Left hindlimb (tissue), 1 donor: ENCODE data around the gene FBXO24.
A peak's percentile ranks its signal among the peaks of the same experiment; 100 is the strongest.

ENCODE experiments used
- DNase-seq: peaks from one replicate; pipeline ENCODE4 v3.0.0-alpha.2; 2018

Gene FBXO24

GRCh38 chr7:100598425-100598824, 12.3 kb downstream of the FBXO24 start:
- no peak for DNase-seq

- no peak for DNase-seq
Observed at GRCh38 chr7:100599911-100600729, 14.0 kb downstream of the FBXO24 start.

- no peak for DNase-seq
Observed at GRCh38 chr7:100600730-100601038, 14.6 kb downstream of the FBXO24 start.

- peak; percentile 96 for DNase-seq
Observed at GRCh38 chr7:100602889-100603725, 17.0 kb downstream of the FBXO24 start.

GRCh38 chr7:100603726-100604027, 17.5 kb downstream of the FBXO24 start:
- DNase-seq, result peak; percentile 63

GRCh38 chr7:100604028-100604975, 18.2 kb downstream of the FBXO24 start:
- peak; percentile 83 for DNase-seq

GRCh38 chr7:100604976-100605911, 19.1 kb downstream of the FBXO24 start:
- no peak for DNase-seq

- no peak for DNase-seq
Observed at GRCh38 chr7:100606313-100606712, 20.2 kb downstream of the FBXO24 start.

- DNase-seq, result no peak
Observed at GRCh38 chr7:100607111-100607510, 21.0 kb downstream of the FBXO24 start.

GRCh38 chr7:100609958-100610357, 23.8 kb downstream of the FBXO24 start:
- no peak for DNase-seq

GRCh38 chr7:100611983-100612729, 26.0 kb downstream of the FBXO24 start, which contains the start of gene MOSPD3:
MOSPD3 (plus strand) TSS chr7:100612540; CDS start chr7:100612792, 252 bp downstream.
- peak; percentile 99 for DNase-seq

GRCh38 chr7:100612730-100613390, 26.7 kb downstream of the FBXO24 start:
- peak; percentile 58 for DNase-seq

GRCh38 chr7:100613412-100614175, 27.5 kb downstream of the FBXO24 start:
- no peak for DNase-seq

- no peak for DNase-seq
Observed at GRCh38 chr7:100614308-100614861, 28.3 kb downstream of the FBXO24 start.

- no peak for DNase-seq
Observed at GRCh38 chr7:100620239-100620638, 34.1 kb downstream of the FBXO24 start.

- DNase-seq, result no peak
Observed at GRCh38 chr7:100620804-100621203, 34.7 kb downstream of the FBXO24 start.

GRCh38 chr7:100621554-100621953, 35.4 kb downstream of the FBXO24 start:
- no peak for DNase-seq

- DNase-seq, result no peak
Observed at GRCh38 chr7:100623951-100624824, 38.1 kb downstream of the FBXO24 start.
